ENCODE data around the gene OR10V1.

OR10V1 gene

GRCh38 chr11:59678813-59679165, 34.9 kb downstream of the OR10V1 start:
- Histone ChIP-seq H2AFZ (no peak overlapping the region), H3K79me2 (no peaks in the 10 kb centered on the region), H3K4me2 (ENCODE audit: low read length) (no peak overlapping the region), H3K4me1 (no peaks in the 10 kb centered on the region), H3K27ac (no peak overlapping the region), H3K9me3 (ENCODE audit: control insufficient read depth, low read length) (no peaks in the 10 kb centered on the region), H3K36me3 (ENCODE audit: control insufficient read depth, insufficient read depth, low read length) (no peaks in the 10 kb centered on the region), H3K9ac (no peak overlapping the region), H3K4me3 (ENCODE audit: low read depth, low read length) (no peak overlapping the region), H3K27me3 (ENCODE audit: control insufficient read depth, insufficient read depth, low read length) (no peaks in the 10 kb centered on the region)
- no peak for TF ChIP-seq CTCF (IDR thresholded peaks at IDR 0.05)

GRCh38 chr11:59678118-59678812, 35.4 kb downstream of the OR10V1 start:
- Histone ChIP-seq H3K4me3 (ENCODE audit: low read depth, low read length) (no peak overlapping the region), H3K4me1 (no peaks in the 10 kb centered on the region), H3K9me3 (ENCODE audit: control insufficient read depth, low read length) (no peaks in the 10 kb centered on the region), H3K4me2 (ENCODE audit: low read length) (no peak overlapping the region), H3K27ac (no peak overlapping the region), H2AFZ (no peak overlapping the region), H3K36me3 (ENCODE audit: control insufficient read depth, insufficient read depth, low read length) (no peaks in the 10 kb centered on the region), H3K79me2 (no peaks in the 10 kb centered on the region), H3K9ac (no peak overlapping the region), H3K27me3 (ENCODE audit: control insufficient read depth, insufficient read depth, low read length) (no peaks in the 10 kb centered on the region)
- no peak for TF ChIP-seq CTCF (IDR thresholded peaks at IDR 0.05)

GRCh38 chr11:59676205-59676604, 37.4 kb downstream of the OR10V1 start:
- TF ChIP-seq CTCF (IDR thresholded peaks at IDR 0.05), result no peak

GRCh38 chr11:59674291-59674690, 39.4 kb downstream of the OR10V1 start:
- no peak for TF ChIP-seq CTCF (IDR thresholded peaks at IDR 0.05)
- no peaks in the 10 kb centered on the region for H3K4me1 ChIP-seq
- H3K4me2 ChIP-seq (ENCODE audit: low read length), result no peak overlapping the region
- no peaks in the 10 kb centered on the region for H3K9me3 ChIP-seq (ENCODE audit: control insufficient read depth, low read length)
- no peaks in the 10 kb centered on the region for H3K36me3 ChIP-seq (ENCODE audit: control insufficient read depth, insufficient read depth, low read length)
- no peak overlapping the region for H3K9ac ChIP-seq
- no peak overlapping the region for H2AFZ ChIP-seq
- H3K27ac ChIP-seq, result no peak overlapping the region
- H3K27me3 ChIP-seq (ENCODE audit: control insufficient read depth, insufficient read depth, low read length), result no peaks in the 10 kb centered on the region
- H3K4me3 ChIP-seq (ENCODE audit: low read depth, low read length), result no peak overlapping the region
- no peaks in the 10 kb centered on the region for H3K79me2 ChIP-seq

More at GRCh38 chr11:59676205-59676604, 37.4 kb downstream of the OR10V1 start:
- Histone ChIP-seq H3K4me1 (no peaks in the 10 kb centered on the region), H3K9me3 (ENCODE audit: control insufficient read depth, low read length) (no peaks in the 10 kb centered on the region), H3K79me2 (no peaks in the 10 kb centered on the region), H2AFZ (no peak overlapping the region), H3K27me3 (ENCODE audit: control insufficient read depth, insufficient read depth, low read length) (no peaks in the 10 kb centered on the region), H3K36me3 (ENCODE audit: control insufficient read depth, insufficient read depth, low read length) (no peaks in the 10 kb centered on the region), H3K4me3 (ENCODE audit: low read depth, low read length) (no peak overlapping the region), H3K27ac (no peak overlapping the region), H3K4me2 (ENCODE audit: low read length) (no peak overlapping the region), H3K9ac (no peak overlapping the region)

- Histone ChIP-seq H3K27me3 (ENCODE audit: control insufficient read depth, insufficient read depth, low read length) (no peaks in the 10 kb centered on the region), H3K36me3 (ENCODE audit: control insufficient read depth, insufficient read depth, low read length) (no peaks in the 10 kb centered on the region), H3K27ac (no peak overlapping the region), H3K9ac (no peak overlapping the region), H3K79me2 (no peaks in the 10 kb centered on the region), H3K9me3 (ENCODE audit: control insufficient read depth, low read length) (no peaks in the 10 kb centered on the region), H3K4me2 (ENCODE audit: low read length) (no peak overlapping the region), H3K4me3 (ENCODE audit: low read depth, low read length) (no peak overlapping the region), H3K4me1 (no peaks in the 10 kb centered on the region), H2AFZ (no peak overlapping the region)
- TF ChIP-seq CTCF (IDR thresholded peaks at IDR 0.05), result no peak
Observed at GRCh38 chr11:59673291-59673690, 40.4 kb downstream of the OR10V1 start.

Measured in parathyroid adenoma (tissue), 2 donors.